ENCODE measurements around the gene LARGE2. TPM values are rescaled to one million over a fixed set of nuclear protein-coding genes. Genes with fewer than 3 reads are reported as not detected.
A peak's percentile ranks its signal among the peaks of the same experiment; 100 is the strongest.

LARGE2 gene
- total RNA-seq, 1 experiment from 2014 or later = 124 TPM

GRCh38 chr11:45897556-45897955 lies 24.9 kb upstream of the LARGE2 start:
- no peak overlapping the region for H3K4me3 Mint-ChIP-seq
- no peak for ATAC-seq
- CTCF ChIA-PET = interaction anchor here (0.7 to 4.3 kb wide), 8 partner anchors 11 to 109 kb away, joined by 3 to 33 read pairs (median 6); partner anchors contain the start of gene LARGE2
- no peaks in the 10 kb centered on the region for H3K9me3 Mint-ChIP-seq
- POLR2A ChIA-PET = interaction anchor here (1.1 to 2.1 kb wide), 2 partner anchors 21 to 24 kb away, joined by 5 to 8 read pairs; partner anchors contain the start of genes LARGE2 and PEX16
- DNase-seq (ENCODE audit: low spot score) = no peak
- no peak overlapping the region for H3K27ac Mint-ChIP-seq
- H3K27me3 Mint-ChIP-seq (ENCODE audit: low read depth) = peaks cover 6% of the 10 kb centered on the region
- TF ChIP-seq SMAD4 (CRISPR knock-in tag; IDR thresholded peaks at IDR 0.05) (no peak), JAZF1 (CRISPR knock-in tag; IDR thresholded peaks at IDR 0.05) (no peak), TP53 (CRISPR knock-in tag; IDR thresholded peaks at IDR 0.05) (no peak), NFE2L1 (CRISPR knock-in tag; IDR thresholded peaks at IDR 0.05) (no peak), NR3C1 (CRISPR knock-in tag; conservative IDR thresholded peaks at IDR 0.05; ENCODE audit: low read depth) (no peak)
- H3K36me3 Mint-ChIP-seq = no peaks in the 10 kb centered on the region
- H3K4me1 Mint-ChIP-seq = peaks cover 33% of the 10 kb centered on the region

GRCh38 chr11:45899086-45899447 lies 23.4 kb upstream of the LARGE2 start:
- ATAC-seq (no peak), DNase-seq (ENCODE audit: low spot score) (no peak)
- peak overlapping the region; percentile 61 for H3K4me3 Mint-ChIP-seq
- H3K27ac Mint-ChIP-seq = no peak overlapping the region
- POLR2A ChIA-PET = interaction anchor here (0.8 to 1.2 kb wide), 3 partner anchors 18 to 23 kb away, joined by 3 to 6 read pairs (median 6); partner anchors contain the start of genes LARGE2 and PEX16
- H3K27me3 Mint-ChIP-seq (ENCODE audit: low read depth) = peaks cover 6% of the 10 kb centered on the region
- CTCF ChIA-PET = interaction anchor here (1.0 to 4.3 kb wide), 10 partner anchors 11 to 108 kb away, joined by 3 to 33 read pairs (median 3); partner anchors contain the start of genes LARGE2 and PEX16
- H3K4me1 Mint-ChIP-seq = peaks cover 23% of the 10 kb centered on the region
- H3K36me3 Mint-ChIP-seq = no peaks in the 10 kb centered on the region
- TF ChIP-seq NFYB (CRISPR knock-in tag; conservative IDR thresholded peaks at IDR 0.05; ENCODE audit: low read depth) (no peak), GRHL2 (CRISPR knock-in tag; IDR thresholded peaks at IDR 0.05; ENCODE audit: insufficient replicate concordance, severe bottlenecking) (no peak), ZNF263 (CRISPR knock-in tag; IDR thresholded peaks at IDR 0.05; ENCODE audit: low read depth) (no peak), SOX15 (CRISPR knock-in tag; IDR thresholded peaks at IDR 0.05) (no peak), ESRRA (CRISPR knock-in tag; IDR thresholded peaks at IDR 0.05; ENCODE audit: borderline replicate concordance) (no peak), GTF2I (CRISPR knock-in tag; conservative IDR thresholded peaks at IDR 0.05) (no peak), MLX (CRISPR knock-in tag; IDR thresholded peaks at IDR 0.05) (no peak), ZNF425 (CRISPR knock-in tag; conservative IDR thresholded peaks at IDR 0.05) (no peak), CBFB (CRISPR knock-in tag; IDR thresholded peaks at IDR 0.05; ENCODE audit: low read depth) (no peak)
- H3K9me3 Mint-ChIP-seq = no peaks in the 10 kb centered on the region

GRCh38 chr11:45899448-45900174 lies 22.8 kb upstream of the LARGE2 start:
- CTCF ChIA-PET = interaction anchor here (1.0 to 4.3 kb wide), 11 partner anchors 11 to 107 kb away, joined by 3 to 33 read pairs (median 3); partner anchors contain the start of genes LARGE2 and PEX16
- TF ChIP-seq E2F5 (CRISPR knock-in tag; IDR thresholded peaks at IDR 0.05) (peak; percentile 37; the same call in 1 of the 2 replicates), NFE2L1 (CRISPR knock-in tag; IDR thresholded peaks at IDR 0.05) (peak; percentile 14; the same call in 1 of the 2 replicates), CTCF (IDR thresholded peaks at IDR 0.05) (no peak), PREB (CRISPR knock-in tag; IDR thresholded peaks at IDR 0.05; ENCODE audit: borderline replicate concordance) (no peak), ZNF232 (CRISPR knock-in tag; IDR thresholded peaks at IDR 0.05) (peak; percentile 53; the same call in 1 of the 2 replicates), MYBL2 (CRISPR knock-in tag; IDR thresholded peaks at IDR 0.05) (0 out of 2 replicates have a peak, but pooled peaks have one; percentile 6), FOXP1 (CRISPR knock-in tag; IDR thresholded peaks at IDR 0.05; ENCODE audit: borderline replicate concordance) (peak; percentile 77; the same call in 1 of the 2 replicates), SP1 (CRISPR knock-in tag; conservative IDR thresholded peaks at IDR 0.05) (peak; percentile 79), ETV6 (CRISPR knock-in tag; IDR thresholded peaks at IDR 0.05) (no peak), CBFB (CRISPR knock-in tag; IDR thresholded peaks at IDR 0.05; ENCODE audit: low read depth) (no peak), SMAD4 (CRISPR knock-in tag; IDR thresholded peaks at IDR 0.05) (no peak), NR3C1 (CRISPR knock-in tag; conservative IDR thresholded peaks at IDR 0.05; ENCODE audit: low read depth) (no peak), ATF3 (CRISPR knock-in tag; conservative IDR thresholded peaks at IDR 0.05) (peak; percentile 14; the same call in 1 of the 2 replicates)

More at GRCh38 chr11:45899448-45900174, 22.8 kb upstream of the LARGE2 start:
- POLR2A ChIA-PET = interaction anchor here (0.8 to 1.2 kb wide), 3 partner anchors 18 to 22 kb away, joined by 3 to 6 read pairs (median 6); partner anchors contain the start of genes LARGE2 and PEX16
- peaks cover 6% of the 10 kb centered on the region for H3K27me3 Mint-ChIP-seq (ENCODE audit: low read depth)
- H3K9me3 Mint-ChIP-seq = no peaks in the 10 kb centered on the region
- peaks cover 23% of the 10 kb centered on the region for H3K4me1 Mint-ChIP-seq
- ATAC-seq = peak; percentile 75
- 0 out of 2 replicates have a peak, but pooled peaks cover 3% of the 10 kb centered on the region for H3K36me3 Mint-ChIP-seq
- peak; percentile 94 for DNase-seq (ENCODE audit: low spot score)
- peak overlapping the region; percentile 61 for H3K4me3 Mint-ChIP-seq
- no peak overlapping the region for H3K27ac Mint-ChIP-seq

Measured in WTC11 (cell line).